GM21360 (cell line): Measurements from ENCODE around the gene FUT2.
"Not testable (repeated sequence)": the region's sequence is repeated elsewhere in the genome, so short reads cannot be mapped to it uniquely, and the experiment has no call there.

Experiments
- ATAC-seq: cut with Tn5 transposase; IDR thresholded peaks from one replicate; pipeline ENCODE4 v1.9.1; 2021; ENCODE audit warnings: mild to moderate bottlenecking, moderate library complexity; ENCODE audit not compliant: unreplicated experiment

FUT2 gene

GRCh38 chr19:48698046-48698445, 2.3 kb downstream of the FUT2 start:
- ATAC-seq = no peak

- no peak for ATAC-seq
Observed at GRCh38 chr19:48702701-48703100, 6.9 kb downstream of the FUT2 start.

- no peak for ATAC-seq
Observed at GRCh38 chr19:48703316-48703715, 7.5 kb downstream of the FUT2 start.

GRCh38 chr19:48705431-48705830, 9.7 kb downstream of the FUT2 start:
- no peak for ATAC-seq

GRCh38 chr19:48708471-48708870, 12.7 kb downstream of the FUT2 start:
- ATAC-seq = no peak

- ATAC-seq = no peak
Observed at GRCh38 chr19:48711106-48711662, 15.4 kb downstream of the FUT2 start.

- no peak for ATAC-seq
Observed at GRCh38 chr19:48713041-48713863, 17.5 kb downstream of the FUT2 start.

- ATAC-seq = peak; percentile 83
Observed at GRCh38 chr19:48713864-48714755, 18.3 kb downstream of the FUT2 start.

- no peak for ATAC-seq
Observed at GRCh38 chr19:48714759-48715675, 19.2 kb downstream of the FUT2 start.

- ATAC-seq = no peak
Observed at GRCh38 chr19:48715681-48716171, 20.0 kb downstream of the FUT2 start.

- ATAC-seq = no peak
Observed at GRCh38 chr19:48716562-48717291, 21.0 kb downstream of the FUT2 start.

- not testable (repeated sequence) for ATAC-seq
Observed at GRCh38 chr19:48718106-48718505, 22.3 kb downstream of the FUT2 start.

GRCh38 chr19:48718711-48719231, 23.0 kb downstream of the FUT2 start:
- ATAC-seq = no peak

- no peak for ATAC-seq
Observed at GRCh38 chr19:48719263-48720171, 23.7 kb downstream of the FUT2 start, which contains the start of gene MAMSTR. MAMSTR (minus strand) TSS chr19:48719725; CDS start chr19:48719031, 694 bp downstream.

GRCh38 chr19:48720251-48720612, 24.5 kb downstream of the FUT2 start:
- ATAC-seq = no peak

- ATAC-seq = peak; percentile 76
Observed at GRCh38 chr19:48720613-48721296, 25.0 kb downstream of the FUT2 start.

GRCh38 chr19:48722196-48722708, 26.5 kb downstream of the FUT2 start:
- ATAC-seq = no peak
